Mucosa of descending colon (tissue), 3 donors: ENCODE results near the gene CHRM3. TPM values are rescaled to one million over a fixed set of nuclear protein-coding genes. Genes with fewer than 3 reads are reported as not detected.
"Not testable (repeated sequence)": the region's sequence is repeated elsewhere in the genome, so short reads cannot be mapped to it uniquely, and the experiment has no call there.

Experiments
- ATAC-seq: fragments of 200-7000 bp; cut with Tn5 transposase; one replicate; pipeline ENCODE4 v1.9.1; 2020; ENCODE audit warnings: mild to moderate bottlenecking, moderate library complexity
- DNase-seq, 3 donors: peaks; one replicate each; pipeline ENCODE4 v3.0.0-alpha.2; 2020
- H3K36me3 ChIP-seq: fragments of 200-600 bp; one replicate; pipeline ENCODE4 v1.8.0; 2021; ENCODE audit warnings: low read depth, mild to moderate bottlenecking
- H3K4me1 ChIP-seq: fragments of 200-600 bp; one replicate; pipeline ENCODE4 v1.8.0; 2021; ENCODE audit warnings: low read depth, mild to moderate bottlenecking
- H3K4me3 ChIP-seq: fragments of 200-600 bp; one replicate; pipeline ENCODE4 v1.8.0; 2021; ENCODE audit warnings: mild to moderate bottlenecking
- H3K9me3 ChIP-seq: fragments of 200-600 bp; one replicate; pipeline ENCODE4 v1.8.0; 2021; ENCODE audit warnings: mild to moderate bottlenecking
- CTCF ChIP-seq: fragments of 200-600 bp; IDR thresholded peaks from one replicate; pipeline ENCODE4 v1.8.0; 2022; ENCODE audit warnings: antibody characterized with exemption, mild to moderate bottlenecking
- intact Hi-C, 2 donors: fragments of 100-400 bp; cut with DNase I in 1 of 2; cut with micrococcal nuclease in 1 of 2; formaldehyde crosslinking; loops; one replicate each; pipeline versions ENCODE4 v1.11.0 to v1.11.1; 2022; cut with DNase I, micrococcal nuclease
- total RNA-seq, 3 donors: library from RNA; stranded (reverse); fragmentation: NEBNext Ultra II Directional in 2 of 3; extraction: Animal tissue kit (Norgen Biotek cat#: 25700) in 2 of 3; gene quantifications; one replicate each; pipeline versions ENCODE4 v1.2.1 to v1.2.4, GENCODE V29; 2021 to 2023
- donor health status: DM: no; HTN: no; CAD: no; lungs with moderate emphysema.
- donor health status: DM: no; HTN: no; CAD: no.
- donor health status: DM: no; HTN: yes; CAD: no.

Gene CHRM3
- total RNA-seq, 3 donors from 2014 or later, result 11.4 to 48.2 (median 15.1) TPM

GRCh38 chr1:239368436-239369109 is 17.8 kb upstream of the CHRM3 start:
- ATAC-seq (peak; percentile 99), DNase-seq (peak in 1 of 3 donors; percentile 52)
- H3K36me3 ChIP-seq, result no peaks in the 10 kb centered on the region
- H3K4me3 ChIP-seq, result no peak overlapping the region
- no peaks in the 10 kb centered on the region for H3K9me3 ChIP-seq
- intact Hi-C loops, result no loop called here
- TF ChIP-seq CTCF, result no peak
- no peaks in the 10 kb centered on the region for H3K4me1 ChIP-seq

GRCh38 chr1:239370869-239371268 is 15.5 kb upstream of the CHRM3 start:
- H3K36me3 ChIP-seq, intact Hi-C loops, H3K4me3 ChIP-seq, H3K4me1 ChIP-seq, H3K9me3 ChIP-seq, ATAC-seq, DNase-seq: not testable (repeated sequence)

- intact Hi-C loops, result no loop called here
Measured at GRCh38 chr1:239382666-239383065, 3.7 kb upstream of the CHRM3 start.

GRCh38 chr1:239383714-239384113 is 2.7 kb upstream of the CHRM3 start:
- no peaks in the 10 kb centered on the region for H3K9me3 ChIP-seq
- TF ChIP-seq CTCF, result no peak
- no peak for ATAC-seq
- no peaks in the 10 kb centered on the region for H3K4me1 ChIP-seq
- no peak for DNase-seq
- H3K36me3 ChIP-seq, result no peaks in the 10 kb centered on the region
- no peak overlapping the region for H3K4me3 ChIP-seq
- intact Hi-C loops, result no loop called here

More at GRCh38 chr1:239382666-239383065, 3.7 kb upstream of the CHRM3 start:
- Histone ChIP-seq H3K36me3 (no peaks in the 10 kb centered on the region), H3K9me3 (no peaks in the 10 kb centered on the region), H3K4me3 (no peak overlapping the region), H3K4me1 (no peaks in the 10 kb centered on the region)
- no peak for DNase-seq
- no peak for TF ChIP-seq CTCF
- no peak for ATAC-seq

- DNase-seq (peak; percentile 32 to 52 (median 51)), ATAC-seq (peak; percentile 35)
- intact Hi-C loops, result no loop called here
- peak overlapping the region; percentile 33 for H3K4me3 ChIP-seq
- no peak for TF ChIP-seq CTCF
- H3K9me3 ChIP-seq, result no peaks in the 10 kb centered on the region
- H3K4me1 ChIP-seq, result no peaks in the 10 kb centered on the region
- H3K36me3 ChIP-seq, result no peaks in the 10 kb centered on the region
Measured at GRCh38 chr1:239387304-239388158, 1.2 kb downstream of the CHRM3 start.

- no peaks in the 10 kb centered on the region for H3K36me3 ChIP-seq
- no peak for TF ChIP-seq CTCF
- intact Hi-C loops, result no loop called here
- DNase-seq (no peak), ATAC-seq (no peak)
- H3K4me1 ChIP-seq, result no peaks in the 10 kb centered on the region
- H3K4me3 ChIP-seq, result no peak overlapping the region
- H3K9me3 ChIP-seq, result no peaks in the 10 kb centered on the region
Measured at GRCh38 chr1:239388159-239388485, 1.8 kb downstream of the CHRM3 start.
